HG02610 (cell line): ENCODE measurements around the gene FAM222B.
A peak's percentile ranks its signal among the peaks of the same experiment; 100 is the strongest.
"Not testable (repeated sequence)": the region's sequence is repeated elsewhere in the genome, so short reads cannot be mapped to it uniquely, and the experiment has no call there.

ENCODE experiments used
- ATAC-seq: cut with Tn5 transposase; IDR thresholded peaks from one replicate; pipeline ENCODE4 v1.9.1; 2021; ENCODE audit warnings: mild to moderate bottlenecking, moderate library complexity; ENCODE audit not compliant: unreplicated experiment

Gene FAM222B

DNA sequence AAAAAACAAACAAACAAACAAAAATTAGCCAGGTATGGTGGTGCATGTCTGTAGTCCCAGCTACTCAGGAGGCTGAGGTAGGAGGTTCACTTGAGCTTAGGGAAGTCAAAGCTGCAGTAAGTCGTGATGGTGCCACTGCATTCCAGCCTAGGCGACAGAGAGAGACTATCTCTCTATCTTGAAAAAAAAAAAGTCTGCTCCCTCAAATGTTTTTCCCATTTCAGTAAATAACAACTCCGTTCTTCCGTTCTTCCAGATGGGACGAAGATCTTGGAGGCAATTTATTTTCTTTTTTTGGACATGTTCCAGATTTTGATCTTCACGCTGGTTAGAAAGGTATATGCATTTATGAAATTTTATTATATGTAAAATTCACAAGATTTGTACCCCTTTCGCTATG, 31.2 kb upstream of the FAM222B start:
- no peak for ATAC-seq

DNA sequence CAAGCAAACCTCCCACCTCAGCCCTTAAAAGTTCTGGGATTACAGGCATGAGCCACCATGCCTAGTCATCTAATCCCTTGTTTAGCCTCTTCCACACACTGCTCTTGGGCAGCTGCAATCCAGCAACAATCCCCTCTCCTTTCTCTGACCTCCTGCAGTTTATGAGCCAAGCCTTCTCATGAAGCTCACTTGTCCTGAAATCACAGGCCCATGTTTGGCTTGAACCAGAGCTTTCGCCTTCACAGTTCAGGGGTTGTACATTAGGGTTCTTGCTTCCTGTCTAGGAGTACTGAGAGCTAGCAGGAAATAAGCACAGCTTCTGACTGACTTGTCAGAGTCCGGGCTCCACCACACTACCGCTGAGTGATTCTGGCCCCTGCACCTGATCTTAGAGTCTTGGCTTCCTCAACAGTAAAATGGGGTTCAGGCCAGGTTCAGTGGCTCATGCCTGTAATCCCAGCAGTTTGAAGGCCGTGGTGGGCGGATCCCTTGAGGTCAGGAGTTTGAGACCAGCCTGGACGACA, 28.5 kb upstream of the FAM222B start:
- peak; percentile 96 for ATAC-seq

- ATAC-seq, result no peak
Measured at GRCh38 chr17:28867276-28867675, 24.7 kb upstream of the FAM222B start.

DNA sequence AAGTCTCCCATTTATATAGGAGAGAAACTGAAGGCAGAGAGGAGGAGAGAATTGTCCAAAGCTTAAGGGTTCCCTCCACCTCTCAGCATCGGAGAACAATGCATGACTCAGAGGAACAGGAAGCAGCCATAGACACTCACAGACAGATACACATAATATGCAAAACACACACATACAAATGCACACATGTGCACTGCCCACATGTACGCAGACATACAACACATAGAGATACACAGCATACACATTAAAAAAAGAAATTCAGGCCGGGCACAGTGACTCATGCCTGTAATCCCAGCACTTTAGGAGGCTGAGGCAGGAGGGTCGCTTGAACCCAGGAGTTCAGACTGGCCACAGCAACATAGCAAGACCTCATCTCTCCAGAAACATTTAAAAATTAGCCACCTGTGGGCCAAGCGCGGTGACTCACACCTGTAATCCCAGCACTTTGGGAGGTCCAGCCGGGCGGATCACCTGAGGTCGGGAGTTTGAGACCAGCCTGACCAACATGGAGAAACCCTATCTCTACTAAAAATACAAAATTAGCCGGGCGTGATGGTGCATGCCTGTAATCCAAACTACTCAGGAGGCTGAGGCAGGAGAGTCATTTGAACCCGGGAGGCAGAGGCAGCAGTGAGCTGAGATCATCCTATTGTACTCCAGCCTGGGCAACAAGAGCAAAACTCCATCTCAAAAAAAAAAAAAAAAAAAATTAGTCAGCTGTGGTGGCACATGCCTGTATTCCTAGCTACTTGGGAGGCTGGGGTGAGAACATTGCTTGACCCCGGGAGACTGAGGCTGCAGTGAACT, 23.6 kb upstream of the FAM222B start:
- peak; percentile 79 for ATAC-seq

- peak; percentile 7 for ATAC-seq
Measured at GRCh38 chr17:28864991-28865849, 22.6 kb upstream of the FAM222B start.

DNA sequence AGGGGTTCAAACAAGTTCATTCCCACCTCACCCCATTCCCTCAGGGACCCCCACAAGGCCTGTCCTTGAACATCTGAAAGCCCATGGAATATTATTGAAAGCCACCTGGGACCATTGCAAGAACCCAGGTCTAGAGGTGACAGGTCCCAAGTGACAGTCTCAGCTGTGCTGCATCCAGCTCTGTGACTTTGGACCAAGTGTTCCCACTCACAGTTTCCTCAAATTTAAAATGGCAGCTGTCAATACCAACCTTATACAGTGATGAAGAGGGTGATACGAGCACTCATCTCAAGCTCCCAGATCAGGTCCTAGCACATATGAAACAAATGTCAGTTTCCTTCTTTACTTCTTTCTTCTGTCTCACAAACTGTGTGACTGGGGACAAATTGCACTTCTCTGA, 21.4 kb upstream of the FAM222B start:
- no peak for ATAC-seq

GRCh38 chr17:28862561-28862960, 20.0 kb upstream of the FAM222B start:
- no peak for ATAC-seq

- no peak for ATAC-seq
Measured at GRCh38 chr17:28861393-28862203, 19.0 kb upstream of the FAM222B start.

DNA sequence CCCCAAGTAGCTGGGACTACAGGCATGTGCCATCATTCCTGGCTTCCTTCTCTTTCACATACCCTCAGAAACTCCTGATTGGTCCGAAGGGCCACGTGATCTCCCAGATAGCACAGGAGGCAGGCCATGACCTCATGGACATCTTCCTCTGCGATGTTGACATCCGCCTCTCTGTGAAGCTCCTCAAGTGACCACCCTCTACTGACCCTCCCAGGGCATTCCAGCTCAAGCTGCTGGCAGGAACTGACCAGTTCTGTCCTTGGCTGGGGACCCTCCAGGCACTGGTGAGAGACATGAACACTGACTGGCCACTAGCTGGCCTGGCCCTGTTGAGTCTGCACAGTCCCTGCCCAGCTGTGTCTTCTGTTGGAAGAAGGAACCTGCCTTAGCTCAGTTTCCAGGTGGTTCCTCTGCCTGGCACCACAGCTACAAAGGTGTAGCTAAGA, 17.8 kb upstream of the FAM222B start:
- ATAC-seq, result no peak

DNA sequence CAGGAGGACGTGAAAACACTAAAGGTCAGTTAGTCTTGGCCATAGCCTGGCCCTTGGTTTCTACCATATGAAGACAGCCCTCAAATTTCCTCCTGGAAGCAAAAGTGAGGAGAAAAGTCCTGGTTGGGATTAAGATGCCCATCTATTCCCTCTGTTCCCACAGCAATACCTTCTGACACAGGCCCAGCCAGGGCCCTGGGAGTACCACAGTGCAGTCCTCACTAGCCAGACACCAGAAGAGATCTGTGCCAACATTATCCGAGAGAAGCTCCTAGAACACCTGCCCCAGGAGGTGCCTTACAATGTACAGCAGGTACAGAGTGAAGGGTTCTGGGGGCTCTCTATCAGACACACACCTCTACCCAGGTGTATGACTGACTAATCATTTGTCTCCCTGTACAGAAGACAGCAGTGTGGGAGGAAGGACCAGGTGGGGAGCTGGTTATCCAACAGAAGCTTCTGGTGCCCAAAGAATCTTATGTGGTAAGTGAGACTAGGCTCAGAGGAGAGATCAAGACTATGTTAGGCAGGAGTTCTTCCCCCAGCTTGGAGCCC, 16.3 kb upstream of the FAM222B start:
- ATAC-seq, result no peak

GRCh38 chr17:28857905-28858800, 15.6 kb upstream of the FAM222B start:
- no peak for ATAC-seq

DNA sequence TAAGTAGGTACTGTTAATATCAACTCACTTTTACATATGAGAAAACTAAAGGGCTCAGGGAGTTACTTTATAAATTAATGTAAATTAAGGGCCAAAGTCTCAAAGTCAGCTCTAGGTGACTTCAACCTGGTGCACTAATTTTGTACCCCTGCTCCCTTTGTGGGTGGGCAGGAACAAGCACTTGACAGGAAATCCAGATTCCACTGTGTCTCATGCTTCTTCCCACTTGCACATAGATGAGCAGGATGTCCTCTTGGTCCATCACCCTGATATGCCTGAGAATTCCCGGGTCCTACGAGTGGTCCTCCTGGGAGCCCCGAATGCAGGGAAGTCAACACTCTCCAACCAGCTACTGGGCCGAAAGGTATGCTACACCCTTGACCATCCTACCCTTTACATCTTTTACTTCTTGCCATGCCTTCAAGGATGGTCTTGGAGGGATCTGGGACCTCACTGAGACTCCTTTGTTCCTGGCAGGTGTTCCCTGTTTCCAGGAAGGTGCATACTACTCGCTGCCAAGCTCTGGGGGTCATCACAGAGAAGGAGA, 13.5 kb upstream of the FAM222B start:
- no peak for ATAC-seq

- ATAC-seq, result no peak
Measured at GRCh38 chr17:28855336-28855679, 12.7 kb upstream of the FAM222B start.

GRCh38 chr17:28854457-28855335, 12.1 kb upstream of the FAM222B start, which contains the start of gene ERAL1:
Gene ERAL1, plus strand, starts transcription at chr17:28855016. Its CDS starts 19 bp downstream, at chr17:28855035.
- peak; percentile 95 for ATAC-seq

- ATAC-seq, result no peak
Measured at GRCh38 chr17:28853295-28853694, 10.7 kb upstream of the FAM222B start.

DNA sequence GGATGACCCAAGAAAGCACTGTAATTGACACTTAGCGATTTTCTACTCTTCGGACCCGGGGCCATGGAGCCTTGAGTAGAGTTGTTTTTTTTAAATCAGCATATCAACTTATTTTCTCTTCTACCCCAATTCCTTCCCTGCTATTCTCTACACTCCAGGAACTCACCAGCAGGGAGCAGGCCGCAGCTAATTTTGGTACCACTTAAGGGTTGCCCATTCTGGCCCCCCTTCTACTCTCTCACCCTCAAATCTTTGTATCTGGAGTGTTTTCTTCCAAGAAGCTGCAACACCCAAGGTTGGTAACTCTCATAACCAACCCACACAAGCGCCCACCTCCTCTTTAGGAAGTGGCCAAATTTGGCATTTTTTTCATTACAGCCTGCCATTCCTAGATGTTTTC, 6.7 kb upstream of the FAM222B start:
- ATAC-seq, result no peak

GRCh38 chr17:28848667-28849066, 6.1 kb upstream of the FAM222B start:
- not testable (repeated sequence) for ATAC-seq

GRCh38 chr17:28846699-28847098, 4.1 kb upstream of the FAM222B start:
- ATAC-seq, result not testable (repeated sequence)
